ENCODE measurements around the gene MRPL33.

The MRPL33 gene

GRCh38 chr2:27809761-27810241 is 38.3 kb downstream of the MRPL33 start:
- TF ChIP-seq, protein P1, sequence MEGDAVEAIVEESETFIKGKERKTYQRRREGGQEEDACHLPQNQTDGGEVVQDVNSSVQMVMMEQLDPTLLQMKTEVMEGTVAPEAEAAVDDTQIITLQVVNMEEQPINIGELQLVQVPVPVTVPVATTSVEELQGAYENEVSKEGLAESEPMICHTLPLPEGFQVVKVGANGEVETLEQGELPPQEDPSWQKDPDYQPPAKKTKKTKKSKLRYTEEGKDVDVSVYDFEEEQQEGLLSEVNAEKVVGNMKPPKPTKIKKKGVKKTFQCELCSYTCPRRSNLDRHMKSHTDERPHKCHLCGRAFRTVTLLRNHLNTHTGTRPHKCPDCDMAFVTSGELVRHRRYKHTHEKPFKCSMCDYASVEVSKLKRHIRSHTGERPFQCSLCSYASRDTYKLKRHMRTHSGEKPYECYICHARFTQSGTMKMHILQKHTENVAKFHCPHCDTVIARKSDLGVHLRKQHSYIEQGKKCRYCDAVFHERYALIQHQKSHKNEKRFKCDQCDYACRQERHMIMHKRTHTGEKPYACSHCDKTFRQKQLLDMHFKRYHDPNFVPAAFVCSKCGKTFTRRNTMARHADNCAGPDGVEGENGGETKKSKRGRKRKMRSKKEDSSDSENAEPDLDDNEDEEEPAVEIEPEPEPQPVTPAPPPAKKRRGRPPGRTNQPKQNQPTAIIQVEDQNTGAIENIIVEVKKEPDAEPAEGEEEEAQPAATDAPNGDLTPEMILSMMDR (IDR thresholded peaks at IDR 0.05; ENCODE audit: insufficient read depth, low read length, poor library complexity, severe bottlenecking) = no peak
- Histone ChIP-seq H3K4me3 (replicated peaks; ENCODE audit: low read depth, low read length) (no peak overlapping the region), H3K27me3 (replicated peaks; ENCODE audit: control insufficient read depth, insufficient read depth, low read length) (no peaks in the 10 kb centered on the region), H3K36me3 (ENCODE audit: control insufficient read depth, insufficient read depth, low read length) (no peaks in the 10 kb centered on the region)
- no peak for DNase-seq (ENCODE audit: extremely low read depth, insufficient read length)

GRCh38 chr2:27810455-27810854 is 38.9 kb downstream of the MRPL33 start:
- no peaks in the 10 kb centered on the region for H3K36me3 ChIP-seq (ENCODE audit: control insufficient read depth, insufficient read depth, low read length)
- H3K4me3 ChIP-seq (replicated peaks; ENCODE audit: low read depth, low read length) = no peak overlapping the region
- no peaks in the 10 kb centered on the region; the same call in 1 of the 2 replicates for H3K27me3 ChIP-seq (replicated peaks; ENCODE audit: control insufficient read depth, insufficient read depth, low read length)
- DNase-seq (ENCODE audit: extremely low read depth, insufficient read length) = no peak
- TF ChIP-seq, protein P1 (IDR thresholded peaks at IDR 0.05; ENCODE audit: insufficient read depth, low read length, poor library complexity, severe bottlenecking) = no peak

GRCh38 chr2:27811768-27812167 is 40.2 kb downstream of the MRPL33 start:
- no peak for DNase-seq (ENCODE audit: extremely low read depth, insufficient read length)
- Histone ChIP-seq H3K36me3 (ENCODE audit: control insufficient read depth, insufficient read depth, low read length) (no peaks in the 10 kb centered on the region), H3K27me3 (replicated peaks; ENCODE audit: control insufficient read depth, insufficient read depth, low read length) (no peaks in the 10 kb centered on the region; the same call in 1 of the 2 replicates), H3K4me3 (replicated peaks; ENCODE audit: low read depth, low read length) (no peak overlapping the region)
- TF ChIP-seq, protein P1 (IDR thresholded peaks at IDR 0.05; ENCODE audit: insufficient read depth, low read length, poor library complexity, severe bottlenecking) = no peak

GRCh38 chr2:27814758-27815157 is 43.2 kb downstream of the MRPL33 start:
- Histone ChIP-seq H3K4me3 (replicated peaks; ENCODE audit: low read depth, low read length) (no peak overlapping the region), H3K27me3 (replicated peaks; ENCODE audit: control insufficient read depth, insufficient read depth, low read length) (no peaks in the 10 kb centered on the region; the same call in 1 of the 2 replicates), H3K36me3 (ENCODE audit: control insufficient read depth, insufficient read depth, low read length) (no peaks in the 10 kb centered on the region)
- DNase-seq (ENCODE audit: extremely low read depth, insufficient read length) = no peak
- TF ChIP-seq, protein P1 (IDR thresholded peaks at IDR 0.05; ENCODE audit: insufficient read depth, low read length, poor library complexity, severe bottlenecking) = no peak

- TF ChIP-seq, protein P1 (IDR thresholded peaks at IDR 0.05; ENCODE audit: insufficient read depth, low read length, poor library complexity, severe bottlenecking) = no peak
- Histone ChIP-seq H3K4me3 (replicated peaks; ENCODE audit: low read depth, low read length) (no peak overlapping the region), H3K27me3 (replicated peaks; ENCODE audit: control insufficient read depth, insufficient read depth, low read length) (no peaks in the 10 kb centered on the region; the same call in 1 of the 2 replicates), H3K36me3 (ENCODE audit: control insufficient read depth, insufficient read depth, low read length) (no peaks in the 10 kb centered on the region)
- DNase-seq (ENCODE audit: extremely low read depth, insufficient read length) = no peak
Observed at GRCh38 chr2:27815860-27816438, 44.4 kb downstream of the MRPL33 start.

Measured in GM06990 (cell line).